Measurements from ENCODE around the gene LSAMP.

- TF ChIP-seq ZNF232 (CRISPR knock-in tag; IDR thresholded peaks at IDR 0.05) = no peak
- TF ChIP-seq KAT7 (CRISPR knock-in tag; IDR thresholded peaks at IDR 0.05; ENCODE audit: borderline replicate concordance) = no peak
- TF ChIP-seq ZNF263 (CRISPR knock-in tag; IDR thresholded peaks at IDR 0.05; ENCODE audit: low read depth) = no peak
- no peak for TF ChIP-seq STAT6 (CRISPR knock-in tag; conservative IDR thresholded peaks at IDR 0.05; ENCODE audit: low read depth)
- TF ChIP-seq CTCF (IDR thresholded peaks at IDR 0.05) = no peak
- TF ChIP-seq CBFB (CRISPR knock-in tag; IDR thresholded peaks at IDR 0.05; ENCODE audit: low read depth) = no peak
- no peak for TF ChIP-seq ATF1 (CRISPR knock-in tag; IDR thresholded peaks at IDR 0.05)
- TF ChIP-seq SP1 (CRISPR knock-in tag; conservative IDR thresholded peaks at IDR 0.05) = no peak
- no peak for TF ChIP-seq USF2 (CRISPR knock-in tag; IDR thresholded peaks at IDR 0.05)
- TF ChIP-seq E2F4 (CRISPR knock-in tag; IDR thresholded peaks at IDR 0.05; ENCODE audit: borderline replicate concordance, low read depth) = no peak
- TF ChIP-seq ESRRA (CRISPR knock-in tag; IDR thresholded peaks at IDR 0.05; ENCODE audit: borderline replicate concordance) = no peak
Observed at GRCh38 chr3:116077557-116077956, 367.7 kb downstream of the LSAMP start.
